PC-3 (cell line): ENCODE data around the gene GPR68.
"Not testable (repeated sequence)": the region's sequence is repeated elsewhere in the genome, so short reads cannot be mapped to it uniquely, and the experiment has no call there.

ENCODE experiments used
- EZH2 ChIP-seq: fragments of 300-600 bp; sonication (generic); IDR thresholded peaks from one replicate; pipeline ENCODE4 v1.6.1; 2017; ENCODE audit warnings: antibody characterized with exemption, mild to moderate bottlenecking, low read length; ENCODE audit not compliant: unreplicated experiment
- TF ChIP-seq, protein P1 (sequence below): fragments of 300-600 bp; sonication (generic); conservative IDR thresholded peaks from 2 replicates; pipeline ENCODE4 v1.5.1; 2017; ENCODE audit warnings: antibody characterized with exemption, low read depth, mild to moderate bottlenecking, low read length

DNA sequence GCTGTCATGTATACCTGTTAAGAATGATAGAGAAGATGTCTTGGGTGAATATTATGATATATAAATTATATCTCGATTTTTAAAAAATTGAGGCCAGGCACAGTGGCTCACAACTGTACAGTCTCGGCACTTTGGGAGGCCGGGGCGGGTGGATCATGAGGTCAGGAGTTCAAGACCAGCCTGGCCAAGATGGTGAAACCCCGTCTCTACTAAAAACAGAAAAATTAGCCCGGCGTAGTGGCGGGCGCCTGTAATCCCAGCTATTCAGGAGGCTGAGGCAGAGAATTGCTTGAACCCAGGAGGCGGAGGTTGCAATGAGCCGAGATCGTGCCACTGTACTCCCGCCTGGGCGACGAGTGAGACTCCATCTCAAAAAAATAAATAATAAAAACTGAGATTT is 21.8 kb upstream of the GPR68 start:
- TF ChIP-seq, protein P1, sequence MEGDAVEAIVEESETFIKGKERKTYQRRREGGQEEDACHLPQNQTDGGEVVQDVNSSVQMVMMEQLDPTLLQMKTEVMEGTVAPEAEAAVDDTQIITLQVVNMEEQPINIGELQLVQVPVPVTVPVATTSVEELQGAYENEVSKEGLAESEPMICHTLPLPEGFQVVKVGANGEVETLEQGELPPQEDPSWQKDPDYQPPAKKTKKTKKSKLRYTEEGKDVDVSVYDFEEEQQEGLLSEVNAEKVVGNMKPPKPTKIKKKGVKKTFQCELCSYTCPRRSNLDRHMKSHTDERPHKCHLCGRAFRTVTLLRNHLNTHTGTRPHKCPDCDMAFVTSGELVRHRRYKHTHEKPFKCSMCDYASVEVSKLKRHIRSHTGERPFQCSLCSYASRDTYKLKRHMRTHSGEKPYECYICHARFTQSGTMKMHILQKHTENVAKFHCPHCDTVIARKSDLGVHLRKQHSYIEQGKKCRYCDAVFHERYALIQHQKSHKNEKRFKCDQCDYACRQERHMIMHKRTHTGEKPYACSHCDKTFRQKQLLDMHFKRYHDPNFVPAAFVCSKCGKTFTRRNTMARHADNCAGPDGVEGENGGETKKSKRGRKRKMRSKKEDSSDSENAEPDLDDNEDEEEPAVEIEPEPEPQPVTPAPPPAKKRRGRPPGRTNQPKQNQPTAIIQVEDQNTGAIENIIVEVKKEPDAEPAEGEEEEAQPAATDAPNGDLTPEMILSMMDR: not testable (repeated sequence)
- TF ChIP-seq EZH2: not testable (repeated sequence)
